ENCODE results near the gene MAP3K5. TPM values are rescaled to one million over a fixed set of nuclear protein-coding genes. Genes with fewer than 3 reads are reported as not detected.

MAP3K5 gene
- total and polyA plus RNA-seq, 2 of the 8 experiments (the other 6 are each of a cell fraction or from before 2014, with no cell fraction given) = 0.63 to 2.6 TPM

- Histone ChIP-seq H3K4ac (replicated peaks; ENCODE audit: insufficient read length, low read depth, low read length) (no peak overlapping the region), H3K23ac (ENCODE audit: insufficient read length) (no peak overlapping the region), H4K20me1 (replicated peaks in 1 of 2; ENCODE audit: control insufficient read depth in 1 of 2, insufficient read depth in 2 of 2, low read length in 2 of 2) (no peaks in the 10 kb centered on the region), H2BK20ac (ENCODE audit: low read length) (no peak overlapping the region), H2BK15ac (ENCODE audit: low read length) (no peak overlapping the region), H3K23me2 (ENCODE audit: low read depth, low read length) (no peaks in the 10 kb centered on the region; the same call in 1 of the 2 replicates), H3K27ac (ENCODE audit: low read depth, low read length) (no peak overlapping the region), H3K9me3 (ENCODE audit: insufficient read depth in 2 of 2, low read depth in 1 of 2, low read length in 1 of 2) (no peaks in the 10 kb centered on the region), H4K8ac (ENCODE audit: extremely low read depth, insufficient read depth, low read length) (no peak overlapping the region), H3K14ac (ENCODE audit: insufficient read length) (no peak overlapping the region), H3K79me1 (ENCODE audit: low read depth, low read length) (no peaks in the 10 kb centered on the region), H3K18ac (ENCODE audit: extremely low read depth, low read length) (no peak overlapping the region), H4K91ac (replicated peaks; ENCODE audit: insufficient read length, low read length) (no peak overlapping the region), H3K9ac (replicated peaks in 1 of 4; ENCODE audit: extremely low read depth in 1 of 4, low read depth in 3 of 4, low read length in 3 of 4) (no peak overlapping the region), H2BK12ac (ENCODE audit: low read depth, low read length) (no peak overlapping the region), H3K4me2 (ENCODE audit: insufficient read depth in 1 of 2, low read depth in 2 of 2, low read length in 2 of 2) (no peak overlapping the region), H2AFZ (ENCODE audit: low read length) (no peak overlapping the region), H3K4me3 (ENCODE audit: extremely low read depth in 1 of 4, insufficient read depth in 2 of 4, low read depth in 3 of 4, low read length in 4 of 4) (no peak overlapping the region), H4K5ac (ENCODE audit: insufficient read length, low read depth, low read length) (no peak overlapping the region), H3K79me2 (ENCODE audit: control insufficient read depth in 1 of 2, insufficient read depth in 2 of 2, low read length in 2 of 2) (no peaks in the 10 kb centered on the region), H3K36me3 (ENCODE audit: control insufficient read depth in 2 of 4, insufficient read depth in 4 of 4, low read length in 3 of 4) (no peaks in the 10 kb centered on the region), H3K27me3 (replicated peaks in 1 of 4; ENCODE audit: control insufficient read depth in 3 of 4, extremely low read depth in 1 of 4, insufficient read depth in 3 of 4, low read length in 3 of 4) (no peaks in the 10 kb centered on the region), H2BK120ac (replicated peaks; ENCODE audit: low read depth, low read length) (no peak overlapping the region), H3K4me1 (replicated peaks in 1 of 4; ENCODE audit: control insufficient read depth in 3 of 4, insufficient read depth in 4 of 4, low read length in 3 of 4) (no peaks in the 10 kb centered on the region), H2AK5ac (ENCODE audit: low read depth, low read length) (no peak overlapping the region), H2BK5ac (ENCODE audit: low read depth, low read length) (no peak overlapping the region), H3K56ac (replicated peaks; ENCODE audit: insufficient read length, low read depth, low read length) (no peak overlapping the region)
- CTCF ChIA-PET (ENCODE audit: partially characterized antibody) = interaction anchor here (0.6 to 1.6 kb wide), 4 partner anchors 11 to 245 kb away, joined by 3 to 4 read pairs (median 3); no protein-coding TSS in a partner anchor
- DNase-seq (ENCODE audit: low read depth in 1 of 2, low spot score in 2 of 2) (no peak), FAIRE-seq (no peak)
- WGBS, 2 experiments (ENCODE audit: extremely low coverage in 1 of 2, insufficient coverage in 1 of 2, insufficient read length in 1 of 2, insufficient replicate concordance in 2 of 2, low coverage in 1 of 2, low lambda C conversion rate in 2 of 2, missing lambda C conversion rate in 1 of 2) = 90% methylated on average over 2 of the region's 2 CpGs; no CpG with 5 or more reads in 1 of the 2 experiments
- POLR2A ChIA-PET (ENCODE audit: partially characterized antibody) = interaction anchor here (1.2 kb wide), 1 partner anchor 273 kb away, joined by 3 read pairs; the partner anchor contains the start of gene BCLAF1
- TF ChIP-seq TCF12 (IDR thresholded peaks at IDR 0.05; ENCODE audit: low read depth, low read length) (no peak), SRF (IDR thresholded peaks at IDR 0.05; ENCODE audit: low read depth, low read length) (no peak), BRCA1 (IDR thresholded peaks at IDR 0.05; ENCODE audit: low read depth, low read length) (no peak), JUN (IDR thresholded peaks at IDR 0.05; ENCODE audit: low read depth, low read length) (no peak), POLR2AphosphoS5 (IDR thresholded peaks at IDR 0.05; ENCODE audit: low read depth, low read length) (no peak), SP4 (IDR thresholded peaks at IDR 0.05; ENCODE audit: low read length) (no peak), CBX8 (IDR thresholded peaks at IDR 0.05; ENCODE audit: borderline replicate concordance, low read depth, low read length) (no peak), NRF1 (IDR thresholded peaks at IDR 0.05; ENCODE audit: low read depth, low read length) (no peak), TEAD4 (IDR thresholded peaks at IDR 0.05; ENCODE audit: low read depth, low read length) (no peak)
Measured at GRCh38 chr6:136562211-136562610, 230.1 kb downstream of the MAP3K5 start.

All from H1 (cell line).